CD4-positive, alpha-beta T cell treated with Interleukin-6 at 100 ng/mL for 8 hours (primary cell): ENCODE results near the gene FXYD2.
"Not testable (repeated sequence)": the region's sequence is repeated elsewhere in the genome, so short reads cannot be mapped to it uniquely, and the experiment has no call there.

Experiments used
- DNase-seq: peaks from one replicate; pipeline ENCODE4 v3.0.0-alpha.2; 2020; ENCODE audit warnings: mixed read lengths, low spot score

Gene FXYD2

GRCh38 chr11:117824571-117825537 lies at the start of gene FXYD2:
FXYD2 (minus strand) TSS chr11:117824744; CDS start chr11:117824678, 66 bp downstream.
- DNase-seq = no peak

DNA sequence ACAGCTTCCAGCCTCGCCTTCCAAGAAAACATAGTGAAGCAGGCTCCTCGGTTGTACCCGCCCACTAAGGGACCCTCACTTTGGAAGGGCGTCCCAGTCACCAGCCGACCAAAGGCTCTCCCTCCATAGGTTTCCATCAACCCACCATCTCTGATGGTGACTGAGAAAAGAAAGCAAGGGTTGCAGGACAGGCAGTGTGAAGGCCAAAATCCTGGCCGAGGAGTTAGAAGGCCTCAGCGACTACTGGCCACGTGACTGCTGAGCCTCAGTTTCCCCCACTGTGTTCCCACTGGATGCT lies 49.2 kb upstream of the FXYD2 start:
- DNase-seq = no peak

DNA sequence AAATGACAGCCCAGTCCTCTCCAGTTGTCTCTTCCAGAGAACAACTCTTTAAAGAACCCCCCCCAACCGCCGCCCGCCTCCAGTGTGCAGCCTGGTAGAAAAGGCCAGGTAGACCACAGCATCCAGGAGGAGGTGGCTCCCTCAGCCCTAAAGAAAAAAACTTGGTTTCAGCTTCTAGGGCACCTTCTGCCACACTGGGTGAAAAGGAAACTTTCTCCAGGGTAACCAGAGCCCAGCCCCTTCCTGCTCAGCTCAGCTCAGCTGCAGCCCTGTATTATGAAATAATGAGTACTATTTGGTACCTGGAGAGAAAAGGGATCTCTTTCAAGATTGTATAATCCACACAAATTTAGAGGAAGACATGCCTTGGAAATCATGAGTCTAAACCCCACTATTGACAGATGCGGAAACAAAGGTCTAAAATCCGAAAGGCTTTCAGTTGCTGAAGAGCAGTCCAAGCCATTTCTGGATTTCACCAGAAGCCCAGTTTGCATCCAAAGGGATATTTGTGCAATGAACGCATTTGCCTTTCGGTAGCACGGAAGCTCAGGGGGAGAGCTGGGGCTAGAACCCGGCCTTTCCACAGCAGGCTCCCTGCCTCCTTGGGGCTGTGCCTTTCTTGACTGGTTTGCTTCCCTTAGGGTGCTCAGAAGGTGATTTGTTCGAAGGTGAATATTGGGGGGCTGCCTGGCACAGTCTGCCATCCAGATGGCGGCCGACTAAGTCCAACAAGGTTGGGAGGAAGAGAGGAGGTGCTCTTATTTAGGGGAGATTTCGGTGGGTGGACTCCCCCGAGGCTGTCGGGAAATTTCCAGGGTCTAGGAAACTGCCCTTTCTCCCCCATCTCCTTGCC lies 48.7 kb upstream of the FXYD2 start:
- no peak for DNase-seq

DNA sequence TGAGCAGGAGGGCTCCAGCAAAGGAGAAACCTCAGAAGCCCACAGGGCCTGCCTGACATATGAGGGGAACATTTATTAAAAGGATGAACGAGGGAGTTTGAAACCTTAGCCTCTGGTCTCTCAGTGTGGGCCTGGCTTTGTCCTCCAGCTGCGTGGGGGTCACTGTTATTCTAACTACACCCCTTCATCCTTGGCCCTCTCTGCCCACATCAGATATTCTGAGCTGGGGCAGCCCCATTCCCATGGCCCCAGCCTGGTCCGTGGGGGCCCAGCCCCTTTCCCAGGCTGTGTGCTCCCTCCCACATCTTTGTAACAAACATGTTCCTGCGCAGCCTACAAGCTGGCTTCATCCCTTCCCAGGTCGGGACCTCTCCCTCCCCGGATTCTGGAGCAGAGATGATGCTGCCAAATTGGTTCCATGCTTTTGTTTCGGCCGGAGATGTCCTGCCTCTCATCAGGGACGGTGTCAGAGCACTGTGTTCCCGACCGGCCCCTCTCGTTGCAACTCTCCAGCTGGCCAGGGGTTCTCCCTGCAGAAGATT lies 47.9 kb upstream of the FXYD2 start:
- no peak for DNase-seq

DNA sequence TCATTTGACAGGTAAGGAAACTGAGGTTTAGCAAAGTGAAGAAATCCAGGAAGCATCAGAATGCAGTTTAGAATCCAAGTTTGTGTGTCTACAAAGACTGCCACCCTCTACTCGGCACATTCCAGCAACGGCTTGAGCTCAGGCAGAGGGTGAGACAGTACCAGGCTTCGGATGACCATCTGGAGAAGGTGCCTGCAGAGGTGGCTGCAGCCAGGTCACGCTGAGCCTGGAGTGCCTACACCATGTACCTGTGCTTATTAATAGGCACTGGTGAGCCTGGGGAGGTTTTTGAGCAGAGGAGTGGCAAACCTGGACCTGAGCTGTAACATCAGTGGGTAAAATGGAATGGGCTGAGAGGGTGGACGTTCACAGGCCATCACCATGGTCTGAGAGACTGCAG lies 47.2 kb upstream of the FXYD2 start:
- no peak for DNase-seq

GRCh38 chr11:117871160-117871559 lies 46.6 kb upstream of the FXYD2 start:
- no peak for DNase-seq

- DNase-seq = no peak
Observed at GRCh38 chr11:117870103-117870952, 45.8 kb upstream of the FXYD2 start.

- DNase-seq = no peak
Observed at GRCh38 chr11:117869604-117870003, 45.1 kb upstream of the FXYD2 start.

GRCh38 chr11:117868815-117869561 lies 44.4 kb upstream of the FXYD2 start:
- DNase-seq = no peak

- DNase-seq = no peak
Observed at GRCh38 chr11:117868088-117868487, 43.5 kb upstream of the FXYD2 start.

GRCh38 chr11:117866526-117866925 lies 42.0 kb upstream of the FXYD2 start:
- DNase-seq = no peak

DNA sequence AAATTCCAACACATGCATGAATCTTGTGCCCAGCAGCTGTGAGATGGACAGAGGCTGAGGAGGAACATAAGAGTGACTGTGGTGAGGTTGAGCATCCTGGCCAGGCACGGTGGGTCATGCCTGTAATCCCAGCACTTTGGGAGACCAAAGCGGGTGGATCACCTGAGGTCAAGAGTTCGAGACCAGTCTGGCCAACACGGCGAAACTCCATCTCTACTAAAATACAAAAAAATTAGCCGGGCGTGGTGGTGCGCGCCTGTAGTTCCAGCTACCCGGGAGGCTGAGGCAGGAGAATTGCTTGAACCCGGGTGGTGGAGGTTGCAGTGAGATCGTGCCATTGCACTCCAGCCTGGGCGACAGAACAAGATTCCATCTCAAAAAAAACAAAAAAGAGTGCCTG lies 41.0 kb upstream of the FXYD2 start:
- not testable (repeated sequence) for DNase-seq

DNA sequence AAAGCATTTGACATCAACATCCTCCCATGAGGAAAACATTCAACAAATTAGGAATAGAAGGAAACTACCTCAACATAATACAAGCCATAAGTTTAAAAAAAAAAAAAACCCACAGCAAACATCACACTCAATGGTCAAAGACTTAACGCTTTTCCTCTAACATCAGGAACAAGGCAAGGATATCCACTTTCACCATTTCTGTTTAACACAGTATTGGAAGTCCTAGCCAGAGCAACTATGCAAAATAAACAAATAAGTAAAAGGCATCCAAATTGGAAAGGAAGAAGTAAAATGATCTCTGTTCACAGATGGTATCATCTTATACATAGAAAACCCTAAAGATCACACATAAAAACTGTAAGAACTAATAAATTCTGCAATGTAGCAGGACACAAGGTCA lies 38.8 kb upstream of the FXYD2 start:
- no peak for DNase-seq

- no peak for DNase-seq
Observed at GRCh38 chr11:117862753-117863152, 38.2 kb upstream of the FXYD2 start.

- no peak for DNase-seq
Observed at GRCh38 chr11:117862019-117862725, 37.6 kb upstream of the FXYD2 start.

DNA sequence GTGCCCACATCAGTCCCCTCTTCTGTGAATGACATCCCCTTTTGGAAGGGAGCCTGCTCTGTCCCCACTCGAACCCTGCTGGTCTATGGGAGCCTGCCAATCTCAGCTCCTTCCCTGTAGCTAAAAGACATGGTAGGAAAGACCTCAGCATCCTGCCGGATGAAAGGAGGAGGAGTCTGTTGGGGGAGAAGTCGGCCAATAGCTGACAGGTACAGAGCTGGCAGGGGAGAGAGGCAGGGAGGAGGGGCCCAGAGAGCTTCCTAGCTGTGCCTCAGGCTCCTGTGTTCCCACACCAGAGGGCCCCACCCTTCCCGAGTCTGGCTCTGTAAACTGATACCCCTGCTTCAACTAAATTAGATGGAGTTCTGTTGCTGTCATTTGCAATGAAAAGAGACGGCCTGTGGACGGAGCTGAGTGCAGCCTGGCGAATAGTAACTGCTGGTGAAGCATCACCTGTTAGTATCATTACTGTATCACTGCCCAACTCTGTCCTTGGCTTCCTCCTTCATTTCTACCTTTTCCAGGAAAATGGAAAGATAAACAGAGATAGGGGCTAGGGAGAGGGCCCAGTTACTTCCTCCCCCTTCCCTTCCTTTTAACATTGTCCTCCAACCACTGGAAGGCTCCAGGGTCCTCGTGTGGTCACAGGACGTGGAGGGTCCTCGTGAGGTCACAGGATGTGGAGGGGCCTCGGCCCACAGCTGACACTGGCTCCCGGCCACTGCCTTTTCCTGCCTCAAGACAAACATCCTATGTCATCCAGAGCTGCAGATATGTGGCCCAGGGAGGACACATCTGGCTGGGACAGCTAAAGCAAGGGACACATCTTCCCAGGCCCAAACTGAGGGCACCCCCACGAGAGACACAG lies 36.8 kb upstream of the FXYD2 start:
- no peak for DNase-seq

GRCh38 chr11:117860139-117860538 lies 35.6 kb upstream of the FXYD2 start:
- DNase-seq = no peak

DNA sequence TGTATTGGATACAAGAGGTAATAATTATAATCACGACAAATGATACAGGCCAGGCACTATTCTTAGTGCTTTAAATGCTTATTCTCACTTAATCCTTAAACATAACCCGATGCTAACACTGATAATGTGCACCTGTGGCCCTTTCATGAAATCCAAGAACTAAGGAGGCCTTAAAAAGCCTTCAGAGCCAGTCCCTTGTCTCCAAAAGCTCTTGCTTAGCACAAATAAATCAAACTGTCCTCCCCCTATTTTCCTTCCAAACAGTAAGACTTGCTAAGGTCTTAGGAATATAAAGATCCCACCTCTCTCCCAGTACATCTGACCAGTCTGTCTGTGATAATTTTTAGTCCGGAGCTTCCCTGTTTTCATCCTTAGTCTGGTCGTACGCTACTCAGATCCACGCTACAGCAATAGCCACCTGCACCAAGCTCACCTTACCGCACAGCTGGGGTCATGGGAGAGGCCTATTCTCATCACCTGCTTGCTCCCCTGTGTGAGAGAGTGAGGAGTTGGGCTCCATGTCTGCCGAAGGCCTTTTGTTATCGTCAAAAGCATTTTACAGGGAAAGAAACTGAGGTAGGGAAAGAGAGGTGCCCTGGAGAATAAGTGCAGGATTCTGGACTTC lies 35.1 kb upstream of the FXYD2 start:
- DNase-seq = no peak

DNA sequence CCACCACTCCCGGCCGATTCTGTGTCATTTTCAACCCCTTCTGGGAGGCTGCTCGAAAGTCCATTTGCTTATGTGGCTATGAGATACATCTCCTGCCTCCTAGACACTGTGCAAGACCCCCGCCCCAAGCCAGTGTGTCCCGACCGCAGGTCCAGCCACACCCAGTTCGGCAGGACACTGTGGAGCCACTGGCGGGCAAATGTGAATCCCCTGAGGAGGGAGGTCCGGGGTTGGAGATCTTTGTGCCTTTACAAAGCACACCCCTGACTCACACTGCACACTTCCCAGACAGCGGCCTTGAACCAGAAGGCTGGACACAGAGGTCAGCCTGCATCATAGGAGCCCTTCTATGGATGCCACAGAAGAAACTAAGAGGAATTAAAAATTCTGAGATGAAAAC lies 34.5 kb upstream of the FXYD2 start:
- DNase-seq = no peak
